SJSA1 (cell line): ENCODE measurements around the gene CYP46A1. TPM values are rescaled to one million over a fixed set of nuclear protein-coding genes. Genes with fewer than 3 reads are reported as not detected.

Experiments
- DNase-seq, 2 experiments: peaks; one replicate each; pipeline ENCODE4 v3.0.0-alpha.2; 2015 to 2020; ENCODE audit warnings: low spot score in 2 of 2, low read depth in 1 of 2
- H3K27ac ChIP-seq: fragments of 250-450 bp; sonication (Bioruptor Pico); 2 replicates; pipeline ENCODE4 v1.5.1; 2020; ENCODE audit warnings: mild to moderate bottlenecking, moderate library complexity
- H3K27me3 ChIP-seq: fragments of 250-450 bp; sonication (Bioruptor Pico); replicated peaks from 2 replicates; pipeline ENCODE4 v1.5.1; 2020; ENCODE audit warnings: mild to moderate bottlenecking, moderate library complexity
- H3K36me3 ChIP-seq: fragments of 250-450 bp; sonication (Bioruptor Pico); 2 replicates; pipeline ENCODE4 v1.5.1; 2020; ENCODE audit warnings: mild to moderate bottlenecking
- H3K4me1 ChIP-seq: fragments of 250-450 bp; sonication (Bioruptor Pico); replicated peaks from 2 replicates; pipeline ENCODE4 v1.6.1; 2021; ENCODE audit warnings: mild to moderate bottlenecking
- H3K4me3 ChIP-seq: fragments of 250-450 bp; sonication (Bioruptor Pico); 2 replicates; pipeline ENCODE4 v1.5.1; 2020; ENCODE audit warnings: mild to moderate bottlenecking
- H3K9me3 ChIP-seq: fragments of 250-450 bp; sonication (Bioruptor Pico); replicated peaks from 2 replicates; pipeline ENCODE4 v1.5.1; 2020; ENCODE audit warnings: mild to moderate bottlenecking
- total RNA-seq: library from RNA; depleted of rRNA; stranded (reverse); fragments of >200 nt; shearing (Covaris generic); gene quantifications from 2 replicates; pipeline ENCODE4 v1.2.3, GENCODE V29; 2014

Gene CYP46A1
- total RNA-seq, 1 experiment from 2014 or later: 0.21 TPM

GRCh38 chr14:99696929-99697328 is 12.8 kb downstream of the CYP46A1 start:
- Histone ChIP-seq H3K9me3 (no peaks in the 10 kb centered on the region), H3K4me1 (no peaks in the 10 kb centered on the region), H3K27ac (no peak overlapping the region), H3K4me3 (no peak overlapping the region), H3K36me3 (no peaks in the 10 kb centered on the region), H3K27me3 (no peaks in the 10 kb centered on the region)
- DNase-seq: no peak

GRCh38 chr14:99698236-99698635 is 14.1 kb downstream of the CYP46A1 start:
- Histone ChIP-seq H3K36me3 (no peaks in the 10 kb centered on the region), H3K27me3 (no peaks in the 10 kb centered on the region), H3K4me1 (no peaks in the 10 kb centered on the region), H3K4me3 (no peak overlapping the region), H3K27ac (no peak overlapping the region), H3K9me3 (0 out of 2 replicates have a peak, but pooled peaks cover 3% of the 10 kb centered on the region)
- DNase-seq: no peak

GRCh38 chr14:99698642-99699041 is 14.5 kb downstream of the CYP46A1 start:
- no peak for DNase-seq
- H3K36me3 ChIP-seq: no peaks in the 10 kb centered on the region
- no peak overlapping the region for H3K27ac ChIP-seq
- 0 out of 2 replicates have a peak, but pooled peaks cover 3% of the 10 kb centered on the region for H3K9me3 ChIP-seq
- no peak overlapping the region for H3K4me3 ChIP-seq
- H3K4me1 ChIP-seq: no peaks in the 10 kb centered on the region
- no peaks in the 10 kb centered on the region for H3K27me3 ChIP-seq

- no peaks in the 10 kb centered on the region for H3K27me3 ChIP-seq
- no peak for DNase-seq
- H3K4me3 ChIP-seq: no peak overlapping the region
- no peaks in the 10 kb centered on the region for H3K36me3 ChIP-seq
- 0 out of 2 replicates have a peak, but pooled peaks cover 3% of the 10 kb centered on the region for H3K9me3 ChIP-seq
- H3K27ac ChIP-seq: no peak overlapping the region
- no peaks in the 10 kb centered on the region for H3K4me1 ChIP-seq
Observed at GRCh38 chr14:99699085-99699760, 15.1 kb downstream of the CYP46A1 start.

GRCh38 chr14:99699861-99700260 is 15.8 kb downstream of the CYP46A1 start:
- DNase-seq: no peak

GRCh38 chr14:99700379-99700778 is 16.3 kb downstream of the CYP46A1 start:
- no peaks in the 10 kb centered on the region for H3K27me3 ChIP-seq
- no peak overlapping the region for H3K4me3 ChIP-seq
- no peak for DNase-seq

More at GRCh38 chr14:99699861-99700260, 15.8 kb downstream of the CYP46A1 start:
- H3K27ac ChIP-seq: no peak overlapping the region
- H3K4me1 ChIP-seq: no peaks in the 10 kb centered on the region
- no peak overlapping the region for H3K4me3 ChIP-seq
- no peaks in the 10 kb centered on the region for H3K27me3 ChIP-seq
- no peaks in the 10 kb centered on the region for H3K36me3 ChIP-seq
- 0 out of 2 replicates have a peak, but pooled peaks cover 3% of the 10 kb centered on the region for H3K9me3 ChIP-seq

GRCh38 chr14:99701260-99701659 is 17.2 kb downstream of the CYP46A1 start:
- no peak overlapping the region for H3K4me3 ChIP-seq
- no peak for DNase-seq
- H3K27ac ChIP-seq: no peak overlapping the region
- H3K4me1 ChIP-seq: no peaks in the 10 kb centered on the region
- no peaks in the 10 kb centered on the region for H3K27me3 ChIP-seq
- H3K9me3 ChIP-seq: 0 out of 2 replicates have a peak, but pooled peaks cover 3% of the 10 kb centered on the region
- H3K36me3 ChIP-seq: no peaks in the 10 kb centered on the region

More at GRCh38 chr14:99700379-99700778, 16.3 kb downstream of the CYP46A1 start:
- Histone ChIP-seq H3K27ac (no peak overlapping the region), H3K36me3 (no peaks in the 10 kb centered on the region), H3K4me1 (no peaks in the 10 kb centered on the region), H3K9me3 (0 out of 2 replicates have a peak, but pooled peaks cover 3% of the 10 kb centered on the region)

- H3K4me1 ChIP-seq: no peaks in the 10 kb centered on the region
- H3K27ac ChIP-seq: no peak overlapping the region
- no peak for DNase-seq
- H3K9me3 ChIP-seq: 0 out of 2 replicates have a peak, but pooled peaks cover 3% of the 10 kb centered on the region
- H3K36me3 ChIP-seq: no peaks in the 10 kb centered on the region
- no peaks in the 10 kb centered on the region for H3K27me3 ChIP-seq
- no peak overlapping the region for H3K4me3 ChIP-seq
Observed at GRCh38 chr14:99702115-99702514, 18.0 kb downstream of the CYP46A1 start.

- 0 out of 2 replicates have a peak, but pooled peaks cover 3% of the 10 kb centered on the region for H3K9me3 ChIP-seq
- no peak overlapping the region for H3K4me3 ChIP-seq
- H3K36me3 ChIP-seq: no peaks in the 10 kb centered on the region
- no peak for DNase-seq
- H3K4me1 ChIP-seq: no peaks in the 10 kb centered on the region
- H3K27ac ChIP-seq: no peak overlapping the region
- H3K27me3 ChIP-seq: no peaks in the 10 kb centered on the region
Observed at GRCh38 chr14:99703381-99703780, 19.3 kb downstream of the CYP46A1 start.

- Histone ChIP-seq H3K4me3 (no peak overlapping the region), H3K27ac (no peak overlapping the region), H3K9me3 (0 out of 2 replicates have a peak, but pooled peaks cover 3% of the 10 kb centered on the region), H3K27me3 (no peaks in the 10 kb centered on the region), H3K4me1 (no peaks in the 10 kb centered on the region), H3K36me3 (no peaks in the 10 kb centered on the region)
- DNase-seq: no peak
Observed at GRCh38 chr14:99704037-99704436, 19.9 kb downstream of the CYP46A1 start.

- Histone ChIP-seq H3K27ac (no peak overlapping the region), H3K4me3 (no peak overlapping the region), H3K27me3 (no peaks in the 10 kb centered on the region), H3K36me3 (no peaks in the 10 kb centered on the region), H3K4me1 (no peaks in the 10 kb centered on the region), H3K9me3 (0 out of 2 replicates have a peak, but pooled peaks cover 3% of the 10 kb centered on the region)
- DNase-seq: no peak
Observed at GRCh38 chr14:99706107-99706900, 22.2 kb downstream of the CYP46A1 start.

GRCh38 chr14:99707420-99707819 is 23.3 kb downstream of the CYP46A1 start:
- H3K4me1 ChIP-seq: no peaks in the 10 kb centered on the region
- no peaks in the 10 kb centered on the region for H3K27me3 ChIP-seq
- H3K4me3 ChIP-seq: no peak overlapping the region
- H3K36me3 ChIP-seq: no peaks in the 10 kb centered on the region
- 0 out of 2 replicates have a peak, but pooled peaks cover 3% of the 10 kb centered on the region for H3K9me3 ChIP-seq
- no peak for DNase-seq
- no peak overlapping the region for H3K27ac ChIP-seq

- H3K4me3 ChIP-seq: no peak overlapping the region
- no peaks in the 10 kb centered on the region for H3K4me1 ChIP-seq
- DNase-seq: no peak
- H3K27ac ChIP-seq: no peak overlapping the region
- no peaks in the 10 kb centered on the region for H3K36me3 ChIP-seq
- H3K27me3 ChIP-seq: no peaks in the 10 kb centered on the region
- 0 out of 2 replicates have a peak, but pooled peaks cover under 1% of the 10 kb centered on the region for H3K9me3 ChIP-seq
Observed at GRCh38 chr14:99707921-99708320, 23.8 kb downstream of the CYP46A1 start.

- H3K27me3 ChIP-seq: no peaks in the 10 kb centered on the region
- no peaks in the 10 kb centered on the region for H3K36me3 ChIP-seq
- H3K4me3 ChIP-seq: no peak overlapping the region
- no peaks in the 10 kb centered on the region for H3K4me1 ChIP-seq
- no peak for DNase-seq
- no peaks in the 10 kb centered on the region for H3K9me3 ChIP-seq
- no peak overlapping the region for H3K27ac ChIP-seq
Observed at GRCh38 chr14:99708449-99708848, 24.4 kb downstream of the CYP46A1 start.
